ENCODE measurements around the gene NSF.

GRCh38 chr17:46751425-46751824 is 161.0 kb downstream of the NSF start:
- TF ChIP-seq CTCF (IDR thresholded peaks at IDR 0.05; ENCODE audit: low read depth, low read length), result no peak
- no peak for TF ChIP-seq EZH2phosphoT487 (IDR thresholded peaks at IDR 0.05; ENCODE audit: low read depth)

All from OCI-LY3 (cell line).